HCT116 (cell line): ENCODE data around the gene IFIH1. TPM values are rescaled to one million over a fixed set of nuclear protein-coding genes. Genes with fewer than 3 reads are reported as not detected.

Experiments used
- ATAC-seq: fragments of 200-7000 bp; cut with Tn5 transposase; 2 replicates; pipeline ENCODE4 v1.9.1; 2020; ENCODE audit warnings: mild to moderate bottlenecking, moderate library complexity
- BruUV-seq: library from RNA; stranded (reverse); fragments of 400-500 nt; replicated peaks from 2 replicates; lab custom pipeline; 2021; lab: Mats Ljungman, UMichigan
- CTCF ChIA-PET: fragments of 300-600 bp; sonication (Branson Sonifier 250); formaldehyde crosslinking; loops from one replicate; lab custom pipeline; 2021; ENCODE audit warnings: antibody characterized with exemption; lab: Charles Lee
- POLR2A ChIA-PET: fragments of 300-600, 350-600 bp; sonication (Branson Sonifier 250); formaldehyde crosslinking; loops from one replicate; lab custom pipeline; 2021; ENCODE audit warnings: antibody characterized with exemption; lab: Charles Lee
- RAD21 ChIA-PET, 2 experiments: fragments of 300-600 bp; sonication (Branson Sonifier 250); formaldehyde crosslinking; loops; one replicate each; lab custom pipeline; 2023; ENCODE audit warnings: low total read pairs in 2 of 2; ENCODE audit not compliant: uncharacterized antibody in 2 of 2, unreplicated experiment in 2 of 2, low non-redundant PET in 1 of 2; lab: Charles Lee
- DNase-seq: peaks from one replicate; pipeline ENCODE4 v3.0.0-alpha.2; 2010; ENCODE audit warnings: low read depth, low spot score
- H2AFZ ChIP-seq: fragments of 200-600 bp; shearing (Covaris generic), sonication (generic); 2 replicates; pipeline ENCODE4 v1.6.1; 2017; ENCODE audit warnings: low read depth, mixed run types, mixed read lengths, antibody characterized with exemption, low read length; ENCODE audit not compliant: poor library complexity, severe bottlenecking
- H3K27ac ChIP-seq: 2 replicates; pipeline ENCODE4 v1.5.1; 2012; ENCODE audit warnings: low read depth, low read length
- H3K27me3 ChIP-seq: fragments of 200-600 bp; sonication (generic); 2 replicates; pipeline ENCODE4 v1.6.1; 2016; ENCODE audit warnings: mixed run types, low read length, mixed read lengths; ENCODE audit not compliant: insufficient read depth
- H3K36me3 ChIP-seq, 2 experiments: fragments of 200-500 bp in 1 of 2; fragments of 200-600 bp in 1 of 2; sonication (Bioruptor generic) in 1 of 2; sonication (generic) in 1 of 2; 2 replicates each; pipeline versions ENCODE4 v1.5.1 to v1.6.1; 2014 to 2016; ENCODE audit warnings: low read length in 2 of 2, inconsistent platforms in 1 of 2, mixed read lengths in 1 of 2, mixed run types in 1 of 2; ENCODE audit not compliant: insufficient read depth in 2 of 2, control insufficient read depth in 1 of 2
- H3K4me1 ChIP-seq, 2 experiments: fragments of 200-600 bp in 1 of 2; sonication (generic) in 1 of 2; 2 replicates each; pipeline versions ENCODE4 v1.5.1 to v1.6.1; 2012 to 2017; ENCODE audit warnings: low read length in 2 of 2, inconsistent platforms in 1 of 2, mild to moderate bottlenecking in 1 of 2, mixed read lengths in 1 of 2, mixed run types in 1 of 2, moderate library complexity in 1 of 2; ENCODE audit not compliant: insufficient read depth in 2 of 2, control insufficient read depth in 1 of 2
- H3K4me2 ChIP-seq: fragments of 200-600 bp; sonication (generic); 2 replicates; pipeline ENCODE4 v1.6.1; 2017; ENCODE audit warnings: mixed run types, low read length, mixed read lengths
- H3K4me3 ChIP-seq, 2 experiments: fragments of 200-600 bp in 1 of 2; sonication (generic) in 1 of 2; replicated peaks in 1 of 2; 2 replicates each; pipeline ENCODE4 v1.5.1; 2011 to 2016; ENCODE audit warnings: low read length in 2 of 2, control low read depth in 1 of 2, low read depth in 1 of 2, mild to moderate bottlenecking in 1 of 2, mixed read lengths in 1 of 2, mixed run types in 1 of 2
- H3K79me2 ChIP-seq: fragments of 200-600 bp; sonication (generic); 2 replicates; pipeline ENCODE4 v1.6.1; 2017; ENCODE audit warnings: mild to moderate bottlenecking, mixed run types, low read length, moderate library complexity, mixed read lengths; ENCODE audit not compliant: insufficient read depth
- H3K9ac ChIP-seq: fragments of 200-600 bp; sonication (generic); 2 replicates; pipeline ENCODE4 v1.6.1; 2016; ENCODE audit warnings: low read length, mixed read lengths
- H3K9me2 ChIP-seq: fragments of 200-600 bp; sonication (generic), shearing (Covaris generic); 2 replicates; pipeline ENCODE4 v1.6.1; 2017; ENCODE audit warnings: mixed run types, mild to moderate bottlenecking, moderate library complexity; ENCODE audit not compliant: insufficient read depth
- H3K9me3 ChIP-seq, 2 experiments: fragments of 200-500 bp in 1 of 2; fragments of 200-600 bp in 1 of 2; sonication (Bioruptor generic) in 1 of 2; sonication (generic) in 1 of 2; 2 replicates each; pipeline ENCODE4 v1.6.1; 2014 to 2017; ENCODE audit warnings: low read length in 2 of 2, mixed read lengths in 2 of 2, inconsistent platforms in 1 of 2, low read depth in 1 of 2, mild to moderate bottlenecking in 1 of 2, mixed run types in 1 of 2, moderate library complexity in 1 of 2; ENCODE audit not compliant: control insufficient read depth in 1 of 2, insufficient read depth in 1 of 2
- H4K20me1 ChIP-seq: fragments of 200-600 bp; sonication (generic), shearing (Covaris generic); 2 replicates; pipeline ENCODE4 v1.6.1; 2017; ENCODE audit warnings: mixed run types, mild to moderate bottlenecking, moderate library complexity; ENCODE audit not compliant: insufficient read depth
- CEBPB ChIP-seq: IDR thresholded peaks from 2 replicates; pipeline ENCODE4 v1.6.1; 2012; ENCODE audit warnings: low read depth
- EGR1 ChIP-seq: IDR thresholded peaks from 2 replicates; pipeline ENCODE4 v1.6.1; 2012; ENCODE audit warnings: low read depth
- ELF1 ChIP-seq: IDR thresholded peaks from 2 replicates; pipeline ENCODE4 v1.6.1; 2012; ENCODE audit warnings: low read depth, borderline replicate concordance
- EZH2 ChIP-seq: fragments of 200-600 bp; sonication (generic); IDR thresholded peaks from 2 replicates; pipeline ENCODE4 v1.6.1; 2017; ENCODE audit warnings: antibody characterized with exemption, mixed run types
- EZH2phosphoT487 ChIP-seq: fragments of 200-600 bp; IDR thresholded peaks from 2 replicates; pipeline ENCODE4 v1.6.1; 2018; ENCODE audit warnings: antibody characterized with exemption, borderline replicate concordance
- JUND ChIP-seq: IDR thresholded peaks from 2 replicates; pipeline ENCODE4 v1.6.1; 2012
- POLR2A ChIP-seq: IDR thresholded peaks from 2 replicates; pipeline ENCODE4 v1.7.0; 2011; ENCODE audit warnings: borderline replicate concordance; ENCODE audit not compliant: insufficient read depth, insufficient read length; ENCODE audit errors: extremely low read depth
- POLR2AphosphoS5 ChIP-seq: IDR thresholded peaks from 2 replicates; pipeline ENCODE4 v1.6.1; 2011; ENCODE audit warnings: mild to moderate bottlenecking, low read depth, low read length, moderate library complexity
- RAD21 ChIP-seq: IDR thresholded peaks from 2 replicates; pipeline ENCODE4 v1.6.1; 2012; ENCODE audit warnings: low read depth, mild to moderate bottlenecking
- REST ChIP-seq: IDR thresholded peaks from 2 replicates; pipeline ENCODE4 v1.6.1; 2012; ENCODE audit warnings: low read depth
- SIN3A ChIP-seq: IDR thresholded peaks from 2 replicates; pipeline ENCODE4 v1.6.1; 2012; ENCODE audit warnings: low read depth
- SP1 ChIP-seq: IDR thresholded peaks from 2 replicates; pipeline ENCODE4 v1.6.1; 2012; ENCODE audit warnings: low read depth
- SRF ChIP-seq: IDR thresholded peaks from 2 replicates; pipeline ENCODE4 v1.6.1; 2012; ENCODE audit warnings: low read depth
- TCF7L2 ChIP-seq: IDR thresholded peaks from 2 replicates; pipeline ENCODE4 v1.7.0; 2011; ENCODE audit warnings: borderline replicate concordance, inconsistent platforms; ENCODE audit not compliant: insufficient read depth, insufficient read length; ENCODE audit errors: extremely low read depth
- YY1 ChIP-seq: IDR thresholded peaks from 2 replicates; pipeline ENCODE4 v1.6.1; 2011; ENCODE audit warnings: low read length, low read depth, moderate library complexity, mild to moderate bottlenecking; ENCODE audit not compliant: insufficient replicate concordance; ENCODE audit errors: extremely low read depth
- ZFX ChIP-seq: fragments of 450-650 bp; IDR thresholded peaks from 2 replicates; pipeline ENCODE4 v1.6.1; 2017
- ZNF274 ChIP-seq: fragments of 200-500 bp; sonication (Bioruptor generic); IDR thresholded peaks from 2 replicates; pipeline ENCODE4 v1.6.1; 2014; ENCODE audit warnings: mild to moderate bottlenecking, low read depth, low read length, inconsistent platforms
- intact Hi-C: fragments of 100-400 bp; cut with micrococcal nuclease; formaldehyde crosslinking; loops from 2 replicates; pipeline ENCODE4 v1.10.0; 2022
- total RNA-seq: library from RNA; stranded (reverse); gene quantifications from one replicate; pipeline ENCODE4 v1.2.1, GENCODE V29; 2021; ENCODE audit not compliant: unreplicated experiment
- TF ChIP-seq, protein P1 (sequence below): IDR thresholded peaks from 2 replicates; pipeline ENCODE4 v1.6.1; 2012
- TF ChIP-seq, protein P2 (sequence below): IDR thresholded peaks from 2 replicates; pipeline ENCODE4 v1.6.1; 2012
- TF ChIP-seq, protein P3 (sequence below), 3 experiments: fragments of 200-600 bp in 1 of 3; sonication (generic) in 1 of 3; IDR thresholded peaks in 2 of 3; conservative IDR thresholded peaks in 1 of 3; 2 replicates each; pipeline ENCODE4 v1.5.1; 2012 to 2017; ENCODE audit warnings: low read depth in 2 of 3, low read length in 2 of 3, antibody characterized with exemption in 1 of 3, borderline replicate concordance in 1 of 3, control low read depth in 1 of 3, mild to moderate bottlenecking in 1 of 3, mixed read lengths in 1 of 3, mixed run types in 1 of 3, moderate library complexity in 1 of 3; ENCODE audit not compliant: insufficient read depth in 1 of 3

The IFIH1 gene
- total RNA-seq, 1 experiment from 2014 or later = 7.0 TPM

- ChIA-PET RAD21 (no interaction called here), CTCF (no interaction called here), POLR2A (no interaction called here)
- H3K9me3 ChIP-seq = no peaks in the 10 kb centered on the region
- no peak overlapping the region for H3K27ac ChIP-seq
- no peaks in the 10 kb centered on the region for H3K79me2 ChIP-seq
- intact Hi-C loops = no loop called here
- no peak overlapping the region for H3K9ac ChIP-seq
- no peaks in the 10 kb centered on the region for H4K20me1 ChIP-seq
- no peaks in the 10 kb centered on the region for H3K27me3 ChIP-seq
- ATAC-seq (no peak), DNase-seq (no peak)
- no peak overlapping the region for H3K4me2 ChIP-seq
- no peak overlapping the region for H3K4me3 ChIP-seq
- no TSS peak for BruUV-seq
- peaks cover 11 to 20% of the 10 kb centered on the region in 2 experiments for H3K4me1 ChIP-seq
- H3K9me2 ChIP-seq = no peaks in the 10 kb centered on the region
- no peak overlapping the region for H2AFZ ChIP-seq
- TF ChIP-seq POLR2A (no peak), SIN3A (no peak), RAD21 (no peak), JUND (no peak), POLR2AphosphoS5 (no peak), REST (no peak), SRF (no peak), EZH2 (no peak), CEBPB (no peak), SP1 (no peak), EGR1 (no peak), YY1 (no peak), EZH2phosphoT487 (no peak), ELF1 (no peak), ZFX (no peak), TCF7L2 (no peak), ZNF274 (no peak)
- TF ChIP-seq, protein P1, sequence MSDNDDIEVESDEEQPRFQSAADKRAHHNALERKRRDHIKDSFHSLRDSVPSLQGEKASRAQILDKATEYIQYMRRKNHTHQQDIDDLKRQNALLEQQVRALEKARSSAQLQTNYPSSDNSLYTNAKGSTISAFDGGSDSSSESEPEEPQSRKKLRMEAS = no peak
- TF ChIP-seq, protein P2, sequence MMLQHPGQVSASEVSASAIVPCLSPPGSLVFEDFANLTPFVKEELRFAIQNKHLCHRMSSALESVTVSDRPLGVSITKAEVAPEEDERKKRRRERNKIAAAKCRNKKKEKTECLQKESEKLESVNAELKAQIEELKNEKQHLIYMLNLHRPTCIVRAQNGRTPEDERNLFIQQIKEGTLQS = no peak
- TF ChIP-seq, protein P3, sequence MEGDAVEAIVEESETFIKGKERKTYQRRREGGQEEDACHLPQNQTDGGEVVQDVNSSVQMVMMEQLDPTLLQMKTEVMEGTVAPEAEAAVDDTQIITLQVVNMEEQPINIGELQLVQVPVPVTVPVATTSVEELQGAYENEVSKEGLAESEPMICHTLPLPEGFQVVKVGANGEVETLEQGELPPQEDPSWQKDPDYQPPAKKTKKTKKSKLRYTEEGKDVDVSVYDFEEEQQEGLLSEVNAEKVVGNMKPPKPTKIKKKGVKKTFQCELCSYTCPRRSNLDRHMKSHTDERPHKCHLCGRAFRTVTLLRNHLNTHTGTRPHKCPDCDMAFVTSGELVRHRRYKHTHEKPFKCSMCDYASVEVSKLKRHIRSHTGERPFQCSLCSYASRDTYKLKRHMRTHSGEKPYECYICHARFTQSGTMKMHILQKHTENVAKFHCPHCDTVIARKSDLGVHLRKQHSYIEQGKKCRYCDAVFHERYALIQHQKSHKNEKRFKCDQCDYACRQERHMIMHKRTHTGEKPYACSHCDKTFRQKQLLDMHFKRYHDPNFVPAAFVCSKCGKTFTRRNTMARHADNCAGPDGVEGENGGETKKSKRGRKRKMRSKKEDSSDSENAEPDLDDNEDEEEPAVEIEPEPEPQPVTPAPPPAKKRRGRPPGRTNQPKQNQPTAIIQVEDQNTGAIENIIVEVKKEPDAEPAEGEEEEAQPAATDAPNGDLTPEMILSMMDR (IDR thresholded peaks at IDR 0.05 in 2 of 3, conservative IDR thresholded peaks at IDR 0.05 in 1 of 3; ENCODE audit: borderline replicate concordance in 1 of 3, insufficient read depth in 1 of 3, low read depth in 2 of 3, low read length in 2 of 3) = no peak
- H3K36me3 ChIP-seq = no peaks in the 10 kb centered on the region
Observed at GRCh38 chr2:162316590-162316989, 1.9 kb downstream of the IFIH1 start.
